NCI-H1694 (cell line): ENCODE results near the gene CCDC198.

Source experiments
- DNase-seq: peaks from one replicate; lab custom pipeline; 2025; lab: John Stamatoyannopoulos, UW

Gene CCDC198

DNA sequence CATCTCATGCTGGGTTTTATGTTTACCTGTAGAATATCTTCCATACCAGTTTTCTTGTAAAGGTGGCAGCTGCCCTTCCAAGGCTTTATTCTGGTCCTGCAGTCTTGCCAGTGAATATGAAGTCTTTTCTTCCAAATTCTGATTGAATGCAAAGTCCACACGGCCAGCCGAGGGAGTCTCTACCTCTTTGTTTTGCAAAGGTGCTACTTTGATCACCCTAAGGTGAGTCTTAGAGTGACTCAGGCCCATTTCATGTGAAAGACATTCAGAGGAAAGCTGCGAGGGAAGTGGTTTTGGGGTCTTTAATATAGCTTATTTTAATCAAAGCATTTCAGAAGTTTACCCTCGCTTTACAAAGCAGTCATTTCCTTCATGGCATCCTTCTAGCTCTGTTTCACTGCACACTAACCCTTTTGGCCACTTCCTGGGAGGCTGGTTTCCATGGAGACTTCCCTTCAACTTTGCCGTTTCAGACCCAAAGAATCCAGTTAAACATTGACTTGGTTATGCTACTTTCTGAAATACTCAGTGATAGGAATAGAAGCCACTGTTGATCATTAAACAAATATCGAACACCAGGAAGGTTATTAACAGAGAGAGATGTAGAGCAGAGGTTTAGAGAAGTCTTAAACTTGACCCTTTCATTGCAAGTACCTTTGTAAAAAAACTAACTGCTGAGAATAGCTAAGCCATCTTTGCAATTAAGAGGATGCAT lies at the start of gene CCDC198:
Gene CCDC198, minus strand, starts transcription at position 391 of the 715 bp plus-strand sequence. Its CDS starts 142 bp downstream, at position 249.
- no peak for DNase-seq

DNA sequence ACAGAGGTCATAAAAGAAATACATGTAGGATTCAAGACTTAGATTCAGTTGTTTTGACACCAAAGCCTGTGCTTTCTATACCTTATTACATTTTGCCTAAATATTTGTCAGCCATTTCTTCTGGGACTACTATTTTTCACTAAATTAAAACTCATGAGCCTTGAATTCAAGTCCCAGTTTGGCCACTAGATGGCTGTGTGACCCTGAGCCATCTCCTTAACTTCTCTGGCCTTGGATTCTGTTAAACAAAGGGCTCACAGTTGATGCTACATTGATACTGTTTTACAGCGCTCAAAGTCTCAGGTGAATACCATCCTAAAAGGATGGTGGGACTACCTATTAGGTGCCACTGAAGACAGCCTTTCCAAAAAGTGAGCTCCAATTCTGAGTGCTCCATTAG lies 39.6 kb upstream of the CCDC198 start:
- peak; percentile 9 for DNase-seq

DNA sequence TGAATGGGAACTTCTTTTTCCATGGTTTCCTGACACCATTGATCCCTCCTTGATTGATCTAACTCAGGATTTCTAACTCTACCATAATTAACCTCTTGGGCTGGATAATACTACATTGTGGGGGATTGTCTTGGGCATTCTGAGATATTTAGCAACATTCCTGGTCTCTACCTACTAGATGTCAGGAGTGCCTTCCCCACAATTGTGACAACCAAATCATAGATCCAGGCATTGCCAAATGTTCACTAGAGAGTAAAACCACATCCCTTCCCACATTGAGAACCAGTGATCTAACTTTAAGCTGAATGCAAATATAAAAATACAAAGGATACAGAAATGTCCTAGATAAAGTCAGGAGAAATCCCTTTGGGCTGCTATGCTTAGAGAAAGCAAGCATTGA lies 36.9 kb upstream of the CCDC198 start:
- no peak for DNase-seq

- no peak for DNase-seq
Measured at GRCh38 chr14:57526942-57527341, 33.3 kb upstream of the CCDC198 start.

- DNase-seq, result no peak
Measured at GRCh38 chr14:57519043-57519442, 25.4 kb upstream of the CCDC198 start.

DNA sequence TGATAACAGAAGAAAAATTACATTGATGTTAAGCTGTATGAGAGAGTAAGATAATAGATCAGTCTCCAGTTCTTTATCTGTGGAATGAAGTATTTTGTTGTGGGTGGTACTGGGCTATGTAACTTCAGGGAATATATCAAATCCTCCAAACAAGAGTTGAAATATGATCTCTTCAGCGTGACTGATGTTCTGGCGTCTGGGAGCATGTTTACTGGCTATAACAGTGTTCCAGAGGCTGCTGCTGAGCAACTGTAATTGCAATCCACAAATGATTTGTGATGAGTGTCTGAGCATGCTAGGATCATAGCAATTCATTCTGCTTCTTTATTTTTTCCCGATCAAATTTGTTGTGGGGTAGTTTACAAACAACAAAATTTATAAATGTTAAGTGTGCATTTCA lies 18.6 kb upstream of the CCDC198 start:
- DNase-seq, result peak; percentile 62

GRCh38 chr14:57508756-57509155 lies 15.1 kb upstream of the CCDC198 start:
- DNase-seq, result peak; percentile 83

DNA sequence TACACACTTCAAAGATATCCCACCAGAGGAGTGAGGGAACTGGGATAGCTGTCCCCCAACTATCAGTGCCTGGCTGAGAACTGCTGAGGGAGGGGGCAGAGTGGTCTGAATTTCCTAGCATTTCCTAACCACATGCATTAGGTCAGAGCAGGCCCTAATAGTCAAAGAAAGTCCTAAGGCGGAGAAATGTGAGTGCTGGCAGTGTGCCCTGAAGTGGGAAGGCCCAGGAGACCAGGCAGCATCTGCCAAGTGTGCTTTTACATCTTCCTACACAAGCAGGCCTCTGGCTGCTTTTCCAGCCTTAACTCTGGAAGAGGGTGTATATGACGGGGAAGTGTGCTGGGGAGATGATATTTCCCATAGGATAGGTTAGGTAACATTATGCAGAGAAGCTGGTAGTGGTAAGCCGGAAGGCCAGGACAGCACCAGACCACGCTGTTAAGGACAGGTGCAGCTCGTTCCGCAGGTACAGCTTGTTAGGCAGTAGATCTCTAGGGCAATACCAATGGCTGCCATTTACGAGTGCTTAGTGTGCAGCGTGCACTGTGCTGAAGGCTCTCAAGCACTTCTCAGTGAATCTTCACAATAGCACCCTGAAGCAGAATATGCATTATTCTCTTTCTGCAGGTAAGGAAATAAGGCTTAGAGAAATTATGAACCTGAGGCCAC lies 9.1 kb upstream of the CCDC198 start:
- DNase-seq, result no peak

DNA sequence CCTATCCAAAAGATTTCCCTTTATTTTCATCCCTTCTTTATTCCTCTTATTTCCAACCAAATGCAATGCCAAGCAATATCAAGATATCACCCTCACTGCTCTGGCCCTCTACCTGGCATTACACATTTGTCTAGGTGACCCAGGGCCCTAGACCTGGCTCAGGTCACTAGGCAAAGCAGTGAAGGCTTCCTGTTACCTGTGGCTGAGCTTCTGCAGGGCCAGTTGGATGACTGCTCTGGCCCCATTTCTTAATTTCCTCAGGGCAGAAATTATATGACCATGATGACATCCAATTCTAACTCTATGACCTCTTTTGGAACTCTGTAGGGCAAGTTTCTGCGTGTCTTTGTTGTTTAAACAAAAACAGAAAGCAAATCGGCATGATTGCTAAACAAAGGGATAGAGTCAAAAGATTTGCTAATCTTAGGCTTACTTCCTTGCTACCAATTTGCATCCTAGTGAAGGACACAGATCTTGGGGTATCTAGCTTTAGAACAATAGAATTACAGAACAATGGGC lies 7.4 kb upstream of the CCDC198 start:
- no peak for DNase-seq

DNA sequence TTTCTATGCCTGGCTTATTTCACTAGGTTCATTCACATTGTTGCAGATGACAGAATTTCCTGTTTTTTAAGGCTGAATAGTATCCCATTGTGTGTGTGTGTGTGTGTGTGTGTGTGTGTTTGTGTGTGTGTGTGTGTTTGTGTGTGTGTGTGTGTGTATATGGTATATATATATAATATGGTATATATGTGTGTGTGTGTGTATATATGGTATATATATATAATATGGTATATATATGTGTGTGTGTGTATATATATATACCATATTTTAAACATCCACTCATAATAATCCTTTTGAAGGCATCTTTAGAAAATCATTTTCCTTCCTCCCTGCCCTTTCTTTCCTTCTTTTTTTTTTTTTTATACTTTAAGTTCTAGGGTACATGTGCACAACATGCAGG lies 5.0 kb upstream of the CCDC198 start:
- no peak for DNase-seq

GRCh38 chr14:57498035-57498434 lies 4.4 kb upstream of the CCDC198 start:
- DNase-seq, result no peak

GRCh38 chr14:57495416-57495815 lies 1.8 kb upstream of the CCDC198 start:
- DNase-seq, result no peak

DNA sequence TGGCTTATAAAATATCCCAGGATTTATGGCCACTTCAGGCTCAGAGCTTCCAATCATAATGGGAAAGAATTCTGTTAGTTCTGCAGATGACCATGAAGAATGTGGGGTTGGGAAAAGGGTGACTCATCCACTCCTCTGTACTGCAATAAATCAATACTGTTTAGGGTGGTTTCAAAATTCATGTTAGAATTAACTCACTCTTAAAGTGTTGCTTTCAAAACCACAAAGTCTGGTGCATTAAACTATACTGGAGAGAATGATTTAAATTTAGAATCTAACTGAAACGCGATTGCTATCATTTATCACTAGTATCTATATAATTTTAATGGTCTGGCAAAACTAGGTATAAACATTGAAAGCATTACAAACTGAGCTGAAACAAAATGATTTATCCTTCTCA lies 798 bp downstream of the CCDC198 start:
- DNase-seq, result no peak

GRCh38 chr14:57491640-57492039 lies 2.0 kb downstream of the CCDC198 start:
- DNase-seq, result no peak

DNA sequence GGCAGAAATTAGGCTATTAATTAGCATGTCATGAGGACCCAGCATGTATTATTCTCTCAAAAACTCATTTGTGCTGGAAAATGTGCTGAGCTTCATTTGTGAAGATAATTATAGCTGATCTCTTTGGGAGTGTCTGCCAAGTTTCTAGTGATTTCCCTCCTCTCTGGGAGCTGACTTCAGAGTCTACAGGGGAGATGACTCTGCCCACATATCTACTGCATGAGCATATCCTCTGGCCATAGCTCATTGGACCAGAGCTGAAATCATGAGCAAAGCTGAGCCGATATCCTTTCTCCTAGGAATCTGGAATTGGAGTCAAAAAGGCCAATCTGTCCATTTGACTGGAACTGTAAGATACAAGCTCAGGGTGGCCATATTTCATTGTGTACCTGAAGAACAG lies 5.9 kb downstream of the CCDC198 start:
- DNase-seq, result no peak

- peak; percentile 81 for DNase-seq
Measured at GRCh38 chr14:57486767-57487379, 6.8 kb downstream of the CCDC198 start.

DNA sequence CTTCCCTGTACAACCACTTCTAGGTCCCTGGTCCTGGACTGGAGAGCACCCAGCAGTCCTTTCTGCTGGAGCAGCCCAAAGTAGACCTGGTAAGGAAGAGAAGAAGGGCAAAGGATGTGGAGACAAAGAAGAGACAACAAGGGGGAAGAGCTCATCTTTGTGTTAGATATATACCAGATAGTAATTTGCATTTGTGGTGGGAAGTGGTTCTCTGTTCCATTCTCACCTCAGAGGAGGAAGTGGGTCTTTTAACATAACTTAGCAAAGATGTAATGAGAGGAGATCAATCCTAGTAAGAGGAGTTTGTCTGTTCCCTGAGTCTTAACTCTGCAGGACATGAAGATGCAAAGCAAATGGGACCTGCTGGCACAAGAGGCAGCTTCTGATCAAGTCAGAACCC lies 8.0 kb downstream of the CCDC198 start:
- DNase-seq, result no peak

DNA sequence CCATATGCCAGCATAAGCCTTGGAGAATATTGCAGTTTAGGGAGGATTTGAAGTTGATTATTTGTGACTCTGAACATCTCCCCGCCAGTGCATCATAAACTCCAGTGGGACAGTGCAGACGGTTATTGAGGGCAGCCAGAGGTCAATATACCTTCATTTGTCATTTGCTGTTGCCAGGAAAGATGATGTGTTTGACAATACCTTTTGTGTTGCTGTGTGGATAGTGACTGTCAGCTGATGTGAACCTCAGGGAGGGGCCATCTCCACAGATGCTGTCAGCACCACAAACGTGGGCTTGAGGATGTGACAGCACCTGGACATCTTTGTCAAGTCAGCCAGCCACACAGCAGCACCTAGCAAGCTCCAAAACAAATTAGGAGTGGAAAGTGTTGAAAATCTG lies 11.5 kb downstream of the CCDC198 start:
- DNase-seq, result no peak

DNA sequence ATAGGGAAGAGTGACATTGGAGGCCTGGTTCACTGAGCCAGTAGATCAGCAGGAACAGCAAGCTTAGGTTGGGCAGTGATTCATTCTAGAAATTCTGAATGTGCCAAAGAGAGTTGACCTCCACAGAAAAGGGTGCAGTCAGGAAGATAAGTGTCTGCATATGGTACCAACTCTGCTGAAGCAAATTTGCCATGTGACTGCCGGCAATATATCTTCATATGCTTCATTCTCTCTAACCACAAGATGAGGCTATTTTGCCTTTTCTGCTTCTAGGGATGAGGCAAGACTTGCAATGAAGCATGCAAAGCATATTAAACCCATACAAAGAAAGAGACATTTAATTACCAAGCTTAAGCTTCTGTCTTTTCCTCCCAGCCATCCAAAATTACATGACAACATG lies 13.6 kb downstream of the CCDC198 start:
- DNase-seq, result no peak

DNA sequence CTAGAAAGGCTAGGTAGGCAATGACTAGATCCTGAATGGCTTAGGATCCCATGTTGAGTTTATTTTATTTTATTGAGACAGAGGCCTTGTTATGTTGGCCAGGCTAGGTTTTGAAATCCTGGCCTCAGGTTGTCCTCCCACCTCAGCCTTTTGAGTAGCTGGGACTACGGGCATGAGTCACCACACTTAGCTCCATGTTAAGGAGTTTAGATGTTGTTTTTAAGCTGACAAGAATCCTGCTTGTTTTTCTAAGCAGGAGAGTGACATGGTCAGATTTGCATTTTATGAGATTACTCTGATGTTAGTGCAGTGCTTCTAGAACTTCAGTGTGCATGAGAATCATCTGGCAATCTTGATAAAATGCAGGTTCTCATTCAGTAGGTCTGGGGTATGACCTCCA lies 14.5 kb downstream of the CCDC198 start:
- no peak for DNase-seq

- DNase-seq, result no peak
Measured at GRCh38 chr14:57478050-57478449, 15.6 kb downstream of the CCDC198 start.

DNA sequence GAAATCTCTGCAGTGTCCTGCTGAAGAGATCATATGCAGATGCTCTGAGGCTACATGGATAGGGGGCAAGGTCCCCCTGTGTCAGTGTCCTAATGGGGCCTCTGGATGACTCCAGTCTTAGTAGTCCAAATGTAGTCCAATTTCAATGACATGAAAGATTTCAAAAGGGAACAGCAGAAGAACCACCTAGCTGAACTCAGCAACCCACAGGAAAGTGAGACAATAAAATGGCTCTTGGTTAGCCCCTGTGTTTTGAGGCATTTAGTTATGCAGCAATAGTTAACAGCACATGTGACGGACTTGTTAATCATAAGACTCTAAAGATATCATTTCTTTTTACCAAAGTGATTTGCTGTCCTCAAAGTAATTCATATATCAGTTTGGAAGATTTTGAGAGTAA lies 22.7 kb downstream of the CCDC198 start:
- no peak for DNase-seq
